B cell (primary cell): ENCODE measurements around the gene PSMB2.

Source experiments
- CTCF ChIP-seq: fragments of 200-600 bp; IDR thresholded peaks from one replicate; pipeline ENCODE4 v1.8.0; 2022; ENCODE audit warnings: antibody characterized with exemption, mild to moderate bottlenecking
- EZH2 ChIP-seq: IDR thresholded peaks from 2 replicates; pipeline ENCODE4 v1.6.1; 2012; ENCODE audit warnings: borderline replicate concordance, low read depth, mild to moderate bottlenecking, moderate library complexity, low read length; ENCODE audit not compliant: insufficient read depth, poor library complexity, severe bottlenecking

- TF ChIP-seq CTCF: no peak
- no peak for TF ChIP-seq EZH2
Observed at GRCh38 chr1:35555212-35555584, 86.1 kb downstream of the PSMB2 start.
